ENCODE data around the gene PTPRH. TPM values are rescaled to one million over a fixed set of nuclear protein-coding genes. Genes with fewer than 3 reads are reported as not detected.

Gene PTPRH
- total and polyA plus RNA-seq, 2 donors (not counting 1 experiment from before 2014, with no cell fraction given) = not detected

DNA sequence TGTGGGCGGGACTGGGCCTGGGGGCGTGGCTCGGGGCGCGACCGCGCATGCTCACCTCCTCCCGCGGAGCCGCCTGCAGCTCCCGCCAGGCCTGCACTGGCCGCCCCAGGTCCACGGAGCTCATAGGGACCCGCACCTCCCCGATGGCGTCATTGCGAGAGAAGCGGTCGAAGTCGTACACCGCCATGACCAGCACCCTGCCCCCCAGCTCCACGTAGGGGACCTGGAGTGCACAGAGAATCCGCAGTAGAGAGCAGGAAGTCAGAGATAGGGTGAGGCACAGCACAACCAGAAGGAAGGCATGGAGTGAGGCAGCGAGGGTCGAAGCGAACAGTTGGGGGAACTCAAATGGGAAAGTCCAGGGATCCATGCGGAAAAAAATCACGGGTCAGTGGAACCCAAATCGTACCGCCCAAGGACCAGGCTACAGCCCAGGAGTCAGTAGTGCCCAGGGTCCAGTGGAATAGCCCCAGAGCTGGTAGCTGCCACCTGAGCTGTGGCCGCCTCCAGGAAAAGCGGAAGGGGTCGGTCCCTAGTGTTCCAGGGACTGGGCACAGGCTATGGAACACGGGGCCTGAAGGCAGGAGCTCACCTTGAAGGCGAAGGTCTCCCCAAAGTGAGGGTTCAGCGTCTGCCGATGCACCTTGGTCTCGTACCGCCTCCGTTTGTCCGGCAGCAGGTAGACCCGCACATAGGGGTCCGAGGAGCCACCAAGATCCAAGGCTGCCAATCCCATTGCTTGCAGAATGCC is 34.0 kb downstream of the PTPRH start:
- Histone ChIP-seq H3K4me2 (replicated peaks; ENCODE audit: low read depth, low read length, poor library complexity, severe bottlenecking) (no peak overlapping the region), H3K79me2 (ENCODE audit: control insufficient read depth, insufficient read depth, low read length) (no peaks in the 10 kb centered on the region), H3K9ac (ENCODE audit: low read length) (no peak overlapping the region), H3K36me3 (replicated peaks in 1 of 2; ENCODE audit: control extremely low read depth in 1 of 2, control insufficient read depth in 1 of 2, extremely low read depth in 1 of 2, insufficient read depth in 2 of 2, low read length in 1 of 2) (no peaks in the 10 kb centered on the region), H3K4me3 (ENCODE audit: control extremely low read depth in 1 of 5, extremely low read depth in 1 of 5, insufficient read depth in 1 of 5, low read depth in 2 of 5, low read length in 4 of 5) (no peak overlapping the region), H3K27ac (ENCODE audit: low read length in 2 of 2) (no peak overlapping the region), H3K27me3 (replicated peaks in 1 of 4; ENCODE audit: control extremely low read depth in 1 of 4, control insufficient read depth in 3 of 4, insufficient read depth in 4 of 4, low read length in 3 of 4) (peaks cover 0 to 93% (median 51%) of the 10 kb centered on the region in 4 experiments), H3K4me1 (ENCODE audit: control insufficient read depth in 2 of 2, insufficient read depth in 2 of 2, low read length in 2 of 2) (peaks cover 38 to 50% of the 10 kb centered on the region in 2 donors), H2AFZ (ENCODE audit: insufficient read depth, low read depth, low read length, poor library complexity, severe bottlenecking) (no peak overlapping the region), H3K9me3 (ENCODE audit: control extremely low read depth in 1 of 3, control insufficient read depth in 2 of 3, insufficient read depth in 1 of 3, low read length in 2 of 3) (peaks cover 0 to 59% (median 14%) of the 10 kb centered on the region in 3 donors), H4K20me1 (ENCODE audit: control insufficient read depth, insufficient read depth, low read length, poor library complexity, severe bottlenecking) (no peaks in the 10 kb centered on the region)
- Mint-ChIP-seq H3K27me3 (peaks cover 69% of the 10 kb centered on the region), H3K27ac (no peak overlapping the region), H3K4me1 (peaks cover 36% of the 10 kb centered on the region), H3K4me3 (no peak overlapping the region), H3K9me3 (ENCODE audit: insufficient read depth) (no peaks in the 10 kb centered on the region)
- 73% methylated on average over 43 of the region's 43 CpGs for WGBS (ENCODE audit: insufficient coverage)
- ChIA-PET CTCF (no interaction called here), POLR2A (no interaction called here)
- intact Hi-C loops (cut with micrococcal nuclease) = no loop called here
- TF ChIP-seq, protein P1, sequence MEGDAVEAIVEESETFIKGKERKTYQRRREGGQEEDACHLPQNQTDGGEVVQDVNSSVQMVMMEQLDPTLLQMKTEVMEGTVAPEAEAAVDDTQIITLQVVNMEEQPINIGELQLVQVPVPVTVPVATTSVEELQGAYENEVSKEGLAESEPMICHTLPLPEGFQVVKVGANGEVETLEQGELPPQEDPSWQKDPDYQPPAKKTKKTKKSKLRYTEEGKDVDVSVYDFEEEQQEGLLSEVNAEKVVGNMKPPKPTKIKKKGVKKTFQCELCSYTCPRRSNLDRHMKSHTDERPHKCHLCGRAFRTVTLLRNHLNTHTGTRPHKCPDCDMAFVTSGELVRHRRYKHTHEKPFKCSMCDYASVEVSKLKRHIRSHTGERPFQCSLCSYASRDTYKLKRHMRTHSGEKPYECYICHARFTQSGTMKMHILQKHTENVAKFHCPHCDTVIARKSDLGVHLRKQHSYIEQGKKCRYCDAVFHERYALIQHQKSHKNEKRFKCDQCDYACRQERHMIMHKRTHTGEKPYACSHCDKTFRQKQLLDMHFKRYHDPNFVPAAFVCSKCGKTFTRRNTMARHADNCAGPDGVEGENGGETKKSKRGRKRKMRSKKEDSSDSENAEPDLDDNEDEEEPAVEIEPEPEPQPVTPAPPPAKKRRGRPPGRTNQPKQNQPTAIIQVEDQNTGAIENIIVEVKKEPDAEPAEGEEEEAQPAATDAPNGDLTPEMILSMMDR (IDR thresholded peaks at IDR 0.05) = no peak
- no peak for TF ChIP-seq EZH2 (IDR thresholded peaks at IDR 0.05; ENCODE audit: borderline replicate concordance, insufficient read depth, low read depth, low read length, poor library complexity, severe bottlenecking)
- ATAC-seq (ENCODE audit: low read depth) = no peak
- no peak for DNase-seq

Measured in B cell (primary cell).